ENCODE measurements around the gene TTYH1. TPM values are rescaled to one million over a fixed set of nuclear protein-coding genes. Genes with fewer than 3 reads are reported as not detected.

TTYH1 gene
- total RNA-seq, 1 donor from 2014 or later, result not detected

DNA sequence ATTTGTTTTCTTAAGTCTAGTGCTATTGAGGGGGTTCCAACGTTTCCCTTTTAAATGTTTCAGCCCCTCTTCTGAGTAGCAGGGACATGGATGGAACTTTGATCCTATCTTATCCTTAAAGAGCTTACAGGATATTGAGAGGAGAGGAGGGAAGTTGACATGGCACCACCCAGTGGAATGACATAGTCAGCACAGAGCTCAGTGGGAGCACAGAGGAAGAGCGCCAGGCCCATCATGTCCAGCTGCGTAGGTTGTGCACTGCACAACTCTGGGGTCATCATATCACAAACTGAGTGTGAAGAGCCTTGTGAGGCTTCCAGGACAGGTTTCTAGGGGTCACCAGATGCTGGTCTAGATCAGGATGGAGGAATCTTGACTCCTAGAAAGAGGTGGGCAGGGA lies 62.4 kb downstream of the TTYH1 start:
- H3K27ac Mint-ChIP-seq (ENCODE audit: unreplicated experiment), result no peak overlapping the region

DNA sequence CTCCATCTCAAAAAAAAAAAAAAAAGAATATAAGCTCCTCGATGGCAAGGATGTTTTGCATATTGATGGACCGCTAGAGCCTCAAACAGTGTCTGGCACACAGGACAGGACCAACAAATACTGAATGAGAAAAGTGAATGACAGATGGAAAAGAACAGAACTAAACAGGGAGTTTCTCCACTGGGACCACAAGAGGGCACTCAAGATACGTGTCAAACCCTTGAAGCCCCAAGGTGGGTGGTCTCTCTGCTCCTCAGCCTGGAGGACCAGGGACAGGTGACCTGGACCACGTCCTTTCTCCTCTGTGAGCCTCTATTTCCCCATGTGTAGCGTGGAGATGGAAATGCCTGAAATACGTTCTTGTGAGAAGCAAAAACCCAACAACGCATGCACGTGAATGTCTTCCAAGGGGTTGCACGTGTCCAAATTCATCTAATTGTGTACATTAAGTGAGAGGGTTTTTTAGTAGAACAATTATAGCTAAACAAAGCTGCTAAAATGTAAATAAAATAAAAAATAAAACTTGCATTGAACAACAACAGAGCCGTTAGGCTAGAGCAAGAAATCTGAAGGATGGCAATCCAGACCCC lies 63.5 kb downstream of the TTYH1 start:
- H3K4me3 Mint-ChIP-seq (ENCODE audit: unreplicated experiment), result no peak overlapping the region
- H3K4me1 Mint-ChIP-seq (ENCODE audit: low read depth), result peaks cover 12% of the 10 kb centered on the region
- no peaks in the 10 kb centered on the region for H3K9me3 Mint-ChIP-seq (ENCODE audit: low read depth)
- peak; percentile 36 for DNase-seq (ENCODE audit: low spot score)
- H3K36me3 Mint-ChIP-seq (ENCODE audit: low read depth), result no peaks in the 10 kb centered on the region
- no peak overlapping the region for H3K27ac Mint-ChIP-seq (ENCODE audit: unreplicated experiment)
- peaks cover 13% of the 10 kb centered on the region for H3K27me3 Mint-ChIP-seq (ENCODE audit: low read depth)
- TF ChIP-seq, protein P1, sequence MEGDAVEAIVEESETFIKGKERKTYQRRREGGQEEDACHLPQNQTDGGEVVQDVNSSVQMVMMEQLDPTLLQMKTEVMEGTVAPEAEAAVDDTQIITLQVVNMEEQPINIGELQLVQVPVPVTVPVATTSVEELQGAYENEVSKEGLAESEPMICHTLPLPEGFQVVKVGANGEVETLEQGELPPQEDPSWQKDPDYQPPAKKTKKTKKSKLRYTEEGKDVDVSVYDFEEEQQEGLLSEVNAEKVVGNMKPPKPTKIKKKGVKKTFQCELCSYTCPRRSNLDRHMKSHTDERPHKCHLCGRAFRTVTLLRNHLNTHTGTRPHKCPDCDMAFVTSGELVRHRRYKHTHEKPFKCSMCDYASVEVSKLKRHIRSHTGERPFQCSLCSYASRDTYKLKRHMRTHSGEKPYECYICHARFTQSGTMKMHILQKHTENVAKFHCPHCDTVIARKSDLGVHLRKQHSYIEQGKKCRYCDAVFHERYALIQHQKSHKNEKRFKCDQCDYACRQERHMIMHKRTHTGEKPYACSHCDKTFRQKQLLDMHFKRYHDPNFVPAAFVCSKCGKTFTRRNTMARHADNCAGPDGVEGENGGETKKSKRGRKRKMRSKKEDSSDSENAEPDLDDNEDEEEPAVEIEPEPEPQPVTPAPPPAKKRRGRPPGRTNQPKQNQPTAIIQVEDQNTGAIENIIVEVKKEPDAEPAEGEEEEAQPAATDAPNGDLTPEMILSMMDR (IDR thresholded peaks at IDR 0.05), result peak; percentile 83

More for the DNA sequence above, 62.4 kb downstream of the TTYH1 start:
- peak; percentile 1 for DNase-seq (ENCODE audit: low spot score)
- Mint-ChIP-seq H3K4me3 (ENCODE audit: unreplicated experiment) (no peak overlapping the region), H3K27me3 (ENCODE audit: low read depth) (peaks cover 11% of the 10 kb centered on the region), H3K9me3 (ENCODE audit: low read depth) (no peaks in the 10 kb centered on the region), H3K36me3 (ENCODE audit: low read depth) (no peaks in the 10 kb centered on the region), H3K4me1 (ENCODE audit: low read depth) (peaks cover 19% of the 10 kb centered on the region)
- TF ChIP-seq, protein P1 (IDR thresholded peaks at IDR 0.05), result peak; percentile 23

DNA sequence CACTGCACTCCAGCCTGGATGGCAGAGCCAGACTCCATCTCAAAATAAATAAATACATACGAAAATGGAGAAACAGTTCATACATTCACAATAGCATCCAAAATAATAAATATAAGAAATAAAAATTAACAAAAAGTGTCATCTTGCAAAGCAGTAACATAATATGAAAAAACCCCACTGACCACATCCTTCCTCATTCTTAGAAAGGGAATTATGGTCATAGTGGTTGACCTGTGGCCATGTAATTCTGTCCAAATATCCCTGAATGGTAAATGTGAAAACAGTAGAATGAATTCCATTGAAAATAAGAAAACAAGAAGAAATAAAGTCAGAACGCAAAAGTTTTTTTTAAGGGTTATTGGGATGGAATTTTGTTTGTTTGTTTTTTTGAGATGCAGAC lies 64.8 kb downstream of the TTYH1 start:
- Mint-ChIP-seq H3K4me1 (ENCODE audit: low read depth) (peaks cover 9% of the 10 kb centered on the region), H3K4me3 (ENCODE audit: unreplicated experiment) (no peak overlapping the region), H3K27me3 (ENCODE audit: low read depth) (peaks cover 23% of the 10 kb centered on the region), H3K27ac (ENCODE audit: unreplicated experiment) (no peak overlapping the region), H3K36me3 (ENCODE audit: low read depth) (no peaks in the 10 kb centered on the region), H3K9me3 (ENCODE audit: low read depth) (no peaks in the 10 kb centered on the region)
- TF ChIP-seq, protein P1 (IDR thresholded peaks at IDR 0.05), result no peak
- DNase-seq (ENCODE audit: low spot score), result no peak

DNA sequence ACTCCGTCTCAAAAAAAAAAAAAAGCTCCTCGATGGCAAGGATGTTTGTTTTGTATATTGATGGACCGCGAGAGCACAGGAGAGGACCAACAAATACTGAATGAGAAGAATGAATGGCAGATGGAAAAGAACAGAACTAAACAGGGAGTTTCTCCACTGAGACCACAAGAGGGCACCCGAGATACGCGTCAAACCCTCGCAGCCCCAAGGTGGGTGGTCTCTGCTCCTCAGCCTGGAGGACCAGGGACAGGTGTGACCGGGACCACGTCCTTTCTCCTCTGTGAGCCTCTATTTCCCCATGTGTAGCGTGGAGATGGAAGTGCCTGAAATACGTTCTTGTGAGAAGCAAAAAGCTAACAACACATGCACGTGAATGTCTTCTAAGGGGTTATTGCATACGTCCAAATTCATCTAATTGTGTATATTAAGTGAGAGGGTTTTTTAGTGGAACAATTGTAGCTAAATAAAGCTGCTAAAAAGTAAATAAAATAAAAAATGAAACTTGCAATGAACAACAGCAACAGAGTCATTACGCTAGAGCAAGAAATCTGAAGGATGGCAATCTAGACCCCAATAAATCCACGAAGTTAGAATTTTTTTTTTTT lies 66.2 kb downstream of the TTYH1 start:
- H3K27me3 Mint-ChIP-seq (ENCODE audit: low read depth), result peaks cover 25% of the 10 kb centered on the region
- TF ChIP-seq, protein P1 (IDR thresholded peaks at IDR 0.05), result peak; percentile 87
- peak; percentile 29 for DNase-seq (ENCODE audit: low spot score)
- H3K4me1 Mint-ChIP-seq (ENCODE audit: low read depth), result peaks cover 9% of the 10 kb centered on the region
- H3K4me3 Mint-ChIP-seq (ENCODE audit: unreplicated experiment), result no peak overlapping the region
- H3K9me3 Mint-ChIP-seq (ENCODE audit: low read depth), result no peaks in the 10 kb centered on the region
- H3K27ac Mint-ChIP-seq (ENCODE audit: unreplicated experiment), result no peak overlapping the region
- H3K36me3 Mint-ChIP-seq (ENCODE audit: low read depth), result no peaks in the 10 kb centered on the region

DNA sequence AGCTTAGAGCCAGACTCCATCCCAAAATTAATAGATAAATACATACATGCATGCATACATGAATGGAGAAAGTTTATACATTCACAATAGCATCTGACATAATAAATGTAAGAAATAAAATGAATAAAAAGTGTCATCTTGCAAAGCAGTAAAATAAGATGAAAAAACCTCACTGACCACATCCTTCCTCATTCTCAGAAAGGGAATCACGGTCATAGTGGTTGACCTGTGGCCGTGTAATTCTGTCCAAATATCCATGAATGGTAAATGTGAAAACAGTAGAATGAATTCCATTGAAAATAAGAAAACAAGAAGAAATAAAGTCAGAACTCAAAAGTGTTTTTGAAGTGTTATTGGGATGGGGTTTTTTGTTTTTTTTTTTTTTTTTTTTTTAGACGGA lies 67.6 kb downstream of the TTYH1 start:
- peaks cover 9% of the 10 kb centered on the region for H3K4me1 Mint-ChIP-seq (ENCODE audit: low read depth)
- TF ChIP-seq, protein P1 (IDR thresholded peaks at IDR 0.05), result no peak
- peaks cover 25% of the 10 kb centered on the region for H3K27me3 Mint-ChIP-seq (ENCODE audit: low read depth)
- H3K36me3 Mint-ChIP-seq (ENCODE audit: low read depth), result no peaks in the 10 kb centered on the region
- no peak for DNase-seq (ENCODE audit: low spot score)
- H3K27ac Mint-ChIP-seq (ENCODE audit: unreplicated experiment), result no peak overlapping the region
- no peak overlapping the region for H3K4me3 Mint-ChIP-seq (ENCODE audit: unreplicated experiment)
- H3K9me3 Mint-ChIP-seq (ENCODE audit: low read depth), result no peaks in the 10 kb centered on the region
